Right cardiac atrium (tissue), 5 donors: ENCODE results near the gene JARID2. TPM values are rescaled to one million over a fixed set of nuclear protein-coding genes. Genes with fewer than 3 reads are reported as not detected.
"Not testable (repeated sequence)": the region's sequence is repeated elsewhere in the genome, so short reads cannot be mapped to it uniquely, and the experiment has no call there.

Experiments
- ATAC-seq, 2 donors: fragments of 200-7000 bp; cut with Tn5 transposase; one replicate each; pipeline versions ENCODE4 v1.8.0 to v1.9.1; 2020; ENCODE audit warnings: moderate library complexity in 2 of 2, mild to moderate bottlenecking in 1 of 2
- DNase-seq, 3 donors: peaks; one replicate each; pipeline ENCODE4 v3.0.0-alpha.2; 2020
- H3K27ac ChIP-seq: one replicate; pipeline ENCODE4 v1.5.1; 2013; ENCODE audit warnings: mild to moderate bottlenecking, low read length, control low read depth, moderate library complexity
- H3K27me3 ChIP-seq: one replicate; pipeline ENCODE4 v1.6.1; 2013; ENCODE audit not compliant: control insufficient read depth, insufficient read depth
- H3K4me1 ChIP-seq: one replicate; pipeline ENCODE4 v1.6.1; 2013; ENCODE audit warnings: low read length; ENCODE audit not compliant: control insufficient read depth, insufficient read depth
- H3K4me3 ChIP-seq: one replicate; pipeline ENCODE4 v1.5.1; 2013; ENCODE audit warnings: low read length, control low read depth
- H3K9me3 ChIP-seq: one replicate; pipeline ENCODE4 v1.6.1; 2013; ENCODE audit warnings: low read length; ENCODE audit not compliant: control insufficient read depth
- WGBS: extraction: QIAGEN DNeasy Blood & Tissue Kit; methylation state at CpG from one replicate; pipeline ENCODE4 v1.1.7; 2013; 5-methylcytosine and 5-hydroxymethylcytosine counted together
- intact Hi-C, 4 donors: fragments of 100-400 bp; cut with DNase I; formaldehyde crosslinking; loops; one replicate each; pipeline versions ENCODE4 v1.11.0 to v1.14.0; 2022 to 2023
- polyA plus RNA-seq: library from polyadenylated mRNA; stranded (reverse); fragments of 200-250 nt; gene quantifications from one replicate; pipeline ENCODE4 v1.2.3, GENCODE V29; 2013
- total RNA-seq, 4 donors: library from RNA; stranded (reverse); fragmentation: NEBNext Ultra II Directional; extraction: Animal tissue kit (Norgen Biotek cat#: 25700); gene quantifications; one replicate each; pipeline ENCODE4 v1.2.1, GENCODE V29; 2021
- donor health status: healthy with polysubstance abuse.
- donor health status: DM: no; HTN: yes; CAD: no.
- donor health status: DM: no; HTN: no; CAD: no.
- donor health status: DM: no; HTN: yes; CAD: no; lungs with severe emphysema.
- donor health status: DM: yes; HTN: yes; CAD: no.

Gene JARID2
- total and polyA plus RNA-seq, 5 donors, result 4.1 to 10.1 (median 9.1) TPM

GRCh38 chr6:15406452-15406851 is 160.6 kb downstream of the JARID2 start:
- Histone ChIP-seq H3K4me3 (no peak overlapping the region), H3K27ac (no peak overlapping the region), H3K4me1 (peaks cover 13% of the 10 kb centered on the region), H3K9me3 (no peaks in the 10 kb centered on the region), H3K27me3 (no peaks in the 10 kb centered on the region)
- intact Hi-C loops, result no loop called here
- ATAC-seq (no peak), DNase-seq (no peak)
- WGBS, result 41% methylated on average over 1 of the region's 1 CpG

GRCh38 chr6:15408008-15408407 is 162.1 kb downstream of the JARID2 start:
- DNase-seq, result no peak
- WGBS, result 94% methylated on average over 6 of the region's 6 CpGs
- intact Hi-C loops, result no loop called here
- H3K9me3 ChIP-seq, result no peaks in the 10 kb centered on the region
- ATAC-seq, result no peak
- peaks cover 9% of the 10 kb centered on the region for H3K4me1 ChIP-seq
- no peak overlapping the region for H3K27ac ChIP-seq
- H3K27me3 ChIP-seq, result no peaks in the 10 kb centered on the region
- no peak overlapping the region for H3K4me3 ChIP-seq

GRCh38 chr6:15408758-15409157 is 162.9 kb downstream of the JARID2 start:
- peaks cover 11% of the 10 kb centered on the region for H3K4me1 ChIP-seq
- ATAC-seq, result no peak
- WGBS, result 74% methylated on average over 3 of the region's 3 CpGs
- intact Hi-C loops, result no loop called here
- H3K4me3 ChIP-seq, result no peak overlapping the region
- DNase-seq, result no peak
- no peaks in the 10 kb centered on the region for H3K27me3 ChIP-seq
- no peak overlapping the region for H3K27ac ChIP-seq
- H3K9me3 ChIP-seq, result no peaks in the 10 kb centered on the region

GRCh38 chr6:15409301-15410125 is 163.6 kb downstream of the JARID2 start:
- H3K27me3 ChIP-seq, result no peaks in the 10 kb centered on the region
- intact Hi-C loops, result no loop called here
- no peak overlapping the region for H3K4me3 ChIP-seq
- ATAC-seq (peak; percentile 34 to 50), DNase-seq (no peak)
- no peak overlapping the region for H3K27ac ChIP-seq
- no peaks in the 10 kb centered on the region for H3K9me3 ChIP-seq
- peaks cover 8% of the 10 kb centered on the region for H3K4me1 ChIP-seq
- 49% methylated on average over 6 of the region's 6 CpGs for WGBS

GRCh38 chr6:15410126-15410391 is 164.2 kb downstream of the JARID2 start:
- Histone ChIP-seq H3K27me3 (no peaks in the 10 kb centered on the region), H3K4me1 (peaks cover 8% of the 10 kb centered on the region), H3K4me3 (no peak overlapping the region), H3K27ac (no peak overlapping the region), H3K9me3 (no peaks in the 10 kb centered on the region)
- DNase-seq, result no peak
- ATAC-seq, result no peak
- intact Hi-C loops, result no loop called here
- WGBS, result 93% methylated on average over 5 of the region's 5 CpGs

- Histone ChIP-seq H3K9me3 (no peaks in the 10 kb centered on the region), H3K4me1 (peaks cover 8% of the 10 kb centered on the region), H3K27me3 (no peaks in the 10 kb centered on the region), H3K27ac (no peak overlapping the region), H3K4me3 (no peak overlapping the region)
- ATAC-seq (no peak), DNase-seq (no peak)
- intact Hi-C loops, result no loop called here
- 60% methylated on average over 1 of the region's 1 CpG for WGBS
Observed at GRCh38 chr6:15410752-15411151, 164.9 kb downstream of the JARID2 start.

GRCh38 chr6:15411766-15412165 is 165.9 kb downstream of the JARID2 start:
- no peak overlapping the region for H3K4me3 ChIP-seq
- peaks cover 8% of the 10 kb centered on the region for H3K4me1 ChIP-seq
- intact Hi-C loops, result no loop called here
- 79% methylated on average over 2 of the region's 2 CpGs for WGBS
- H3K27ac ChIP-seq, result no peak overlapping the region
- H3K27me3 ChIP-seq, result no peaks in the 10 kb centered on the region
- ATAC-seq (no peak), DNase-seq (no peak)
- H3K9me3 ChIP-seq, result no peaks in the 10 kb centered on the region

- ATAC-seq, result no peak
Observed at GRCh38 chr6:15412767-15413166, 166.9 kb downstream of the JARID2 start.

GRCh38 chr6:15413466-15414234 is 167.8 kb downstream of the JARID2 start:
- ATAC-seq (peak in 1 of 2 donors; percentile 31), DNase-seq (no peak)
- 50% methylated on average over 6 of the region's 6 CpGs for WGBS
- Histone ChIP-seq H3K4me1 (peaks cover 7% of the 10 kb centered on the region), H3K4me3 (no peak overlapping the region), H3K9me3 (no peaks in the 10 kb centered on the region), H3K27me3 (no peaks in the 10 kb centered on the region), H3K27ac (no peak overlapping the region)
- intact Hi-C loops, result no loop called here

More at GRCh38 chr6:15412767-15413166, 166.9 kb downstream of the JARID2 start:
- Histone ChIP-seq H3K27me3 (no peaks in the 10 kb centered on the region), H3K4me1 (peaks cover 8% of the 10 kb centered on the region), H3K9me3 (no peaks in the 10 kb centered on the region), H3K4me3 (no peak overlapping the region), H3K27ac (no peak overlapping the region)
- DNase-seq, result no peak
- 97% methylated on average over 9 of the region's 9 CpGs for WGBS
- intact Hi-C loops, result no loop called here

- intact Hi-C loops, result no loop called here
Observed at GRCh38 chr6:15414235-15414612, 168.4 kb downstream of the JARID2 start.

GRCh38 chr6:15415622-15416021 is 169.8 kb downstream of the JARID2 start:
- H3K4me1 ChIP-seq, ATAC-seq, H3K4me3 ChIP-seq, intact Hi-C loops, H3K27me3 ChIP-seq, H3K27ac ChIP-seq, H3K9me3 ChIP-seq: not testable (repeated sequence)
- WGBS, result 97% methylated on average over 30 of the region's 30 CpGs
- peak in 1 of 3 donors; percentile 54 for DNase-seq

More at GRCh38 chr6:15414235-15414612, 168.4 kb downstream of the JARID2 start:
- ATAC-seq (no peak), DNase-seq (no peak)
- Histone ChIP-seq H3K9me3 (no peaks in the 10 kb centered on the region), H3K4me3 (no peak overlapping the region), H3K27me3 (no peaks in the 10 kb centered on the region), H3K4me1 (peaks cover 5% of the 10 kb centered on the region), H3K27ac (no peak overlapping the region)
- WGBS, result 40% methylated on average over 2 of the region's 2 CpGs
